Prostate gland (tissue), 2 donors: ENCODE measurements around the gene PDCD4. TPM values are rescaled to one million over a fixed set of nuclear protein-coding genes. Genes with fewer than 3 reads are reported as not detected.

Source experiments
- DNase-seq: peaks from one replicate; pipeline ENCODE4 v3.0.0-alpha.2; 2019; ENCODE audit warnings: low spot score
- H3K27ac ChIP-seq, 2 donors: fragments of 200-600 bp; sonication (generic); 2 replicates each; pipeline ENCODE4 v1.5.1; 2017 to 2019
- H3K27me3 ChIP-seq: fragments of 200-600 bp; sonication (generic); replicated peaks from 2 replicates; pipeline ENCODE4 v1.5.1; 2019; ENCODE audit not compliant: insufficient read depth
- H3K36me3 ChIP-seq, 2 donors: fragments of 200-600 bp; sonication (generic); 1 replicate in 1 of 2; 2 replicates in 1 of 2; pipeline versions ENCODE4 v1.5.1 to v1.8.1; 2017 to 2019
- H3K4me1 ChIP-seq: fragments of 200-600 bp; sonication (generic); replicated peaks from 2 replicates; pipeline ENCODE4 v1.5.1; 2019
- H3K4me3 ChIP-seq, 2 donors: fragments of 200-600 bp; sonication (generic); 2 replicates each; pipeline ENCODE4 v1.5.1; 2017 to 2019
- H3K9me3 ChIP-seq: fragments of 200-600 bp; sonication (generic); 2 replicates; pipeline ENCODE4 v1.5.1; 2017
- POLR2A ChIP-seq: fragments of 450-650 bp; IDR thresholded peaks from one replicate; pipeline ENCODE4 v1.6.1; 2016; ENCODE audit warnings: antibody characterized with exemption, mild to moderate bottlenecking
- POLR2AphosphoS5 ChIP-seq: sonication (generic); formaldehyde crosslinking; IDR thresholded peaks from one replicate; pipeline ENCODE4 v1.6.1; 2017; ENCODE audit warnings: antibody characterized with exemption
- WGBS: methylation state at CpG from one replicate; pipeline ENCODE4 v1.1.5; 2018; 5-methylcytosine and 5-hydroxymethylcytosine counted together
- intact Hi-C: fragments of 100-400 bp; cut with DNase I; formaldehyde crosslinking; loops from one replicate; pipeline ENCODE4 v1.14.2; 2022
- total RNA-seq, 2 donors: library from RNA; depleted of rRNA; stranded (reverse); fragments of >200 nt; gene quantifications; one replicate each; pipeline ENCODE4 v1.1.0, GENCODE V29; 2016
- TF ChIP-seq, protein P1 (sequence below), 4 experiments: fragments of 200-600 bp in 2 of 4; fragments of 450-650 bp in 2 of 4; sonication (generic) in 2 of 4; IDR thresholded peaks; 1 replicate in 3 of 4; 2 replicates in 1 of 4; pipeline ENCODE4 v1.5.1; 2016 to 2019; ENCODE audit warnings: antibody characterized with exemption in 4 of 4, mild to moderate bottlenecking in 2 of 4, moderate library complexity in 2 of 4

The PDCD4 gene
- total RNA-seq, 2 donors from 2014 or later = 104 to 120 TPM

DNA sequence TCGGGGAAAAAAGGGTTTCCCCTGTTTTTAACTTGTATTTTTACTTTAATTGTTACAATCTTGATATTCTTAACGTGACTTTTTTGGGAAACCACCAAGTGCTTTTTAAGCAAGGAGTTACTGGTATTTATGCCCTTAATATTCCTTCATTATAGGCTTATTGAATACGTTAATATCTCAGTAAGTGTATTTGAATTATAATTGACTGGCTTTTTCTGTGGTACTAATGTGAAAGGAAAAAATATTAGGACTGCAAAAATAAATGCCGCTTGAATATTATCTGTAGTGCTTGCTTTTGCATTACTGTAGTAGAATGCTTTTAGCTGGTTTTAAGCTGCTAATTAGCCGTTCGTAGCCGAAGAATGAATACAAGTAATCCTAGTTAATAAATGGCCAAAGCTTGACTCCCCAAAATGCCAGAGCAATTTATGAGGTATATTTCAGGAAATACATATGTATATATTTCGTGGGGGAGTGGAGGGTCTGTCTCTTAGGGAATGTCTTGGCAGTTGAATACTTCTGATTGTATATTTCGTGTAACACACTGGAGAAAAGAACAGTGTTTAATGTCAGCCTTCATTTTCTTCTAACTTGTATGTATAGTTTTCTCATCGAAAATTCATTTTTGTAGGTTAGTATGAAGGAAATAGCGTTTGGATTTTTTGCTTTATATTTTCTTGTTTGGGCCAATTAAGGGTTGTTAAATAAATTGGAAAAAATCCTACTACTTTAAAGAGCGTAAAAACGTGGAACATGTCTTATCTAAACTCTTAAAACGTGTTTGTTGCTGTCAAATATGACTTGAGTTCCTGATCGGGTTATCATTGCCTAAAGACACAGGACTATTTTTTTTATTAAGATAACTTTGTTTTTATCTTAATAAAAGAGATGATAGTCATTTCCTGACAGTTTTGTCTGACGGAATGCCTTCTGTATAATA lies 1.5 kb downstream of the PDCD4 start:
- intact Hi-C loops = loop anchor here (5.0 kb wide), 3 partner anchors 36 to 71 kb away; no protein-coding TSS in a partner anchor
- H3K4me1 ChIP-seq = peaks cover 13% of the 10 kb centered on the region
- no peak for DNase-seq
- no peaks in the 10 kb centered on the region for H3K36me3 ChIP-seq
- H3K4me3 ChIP-seq = peak overlapping the region; percentile 93 to 99
- H3K9me3 ChIP-seq = no peaks in the 10 kb centered on the region
- H3K27ac ChIP-seq = peak overlapping the region; percentile 99 to 100
- WGBS = under 1% methylated on average over 16 of the region's 16 CpGs
- TF ChIP-seq POLR2AphosphoS5 = no peak
- TF ChIP-seq, protein P1, sequence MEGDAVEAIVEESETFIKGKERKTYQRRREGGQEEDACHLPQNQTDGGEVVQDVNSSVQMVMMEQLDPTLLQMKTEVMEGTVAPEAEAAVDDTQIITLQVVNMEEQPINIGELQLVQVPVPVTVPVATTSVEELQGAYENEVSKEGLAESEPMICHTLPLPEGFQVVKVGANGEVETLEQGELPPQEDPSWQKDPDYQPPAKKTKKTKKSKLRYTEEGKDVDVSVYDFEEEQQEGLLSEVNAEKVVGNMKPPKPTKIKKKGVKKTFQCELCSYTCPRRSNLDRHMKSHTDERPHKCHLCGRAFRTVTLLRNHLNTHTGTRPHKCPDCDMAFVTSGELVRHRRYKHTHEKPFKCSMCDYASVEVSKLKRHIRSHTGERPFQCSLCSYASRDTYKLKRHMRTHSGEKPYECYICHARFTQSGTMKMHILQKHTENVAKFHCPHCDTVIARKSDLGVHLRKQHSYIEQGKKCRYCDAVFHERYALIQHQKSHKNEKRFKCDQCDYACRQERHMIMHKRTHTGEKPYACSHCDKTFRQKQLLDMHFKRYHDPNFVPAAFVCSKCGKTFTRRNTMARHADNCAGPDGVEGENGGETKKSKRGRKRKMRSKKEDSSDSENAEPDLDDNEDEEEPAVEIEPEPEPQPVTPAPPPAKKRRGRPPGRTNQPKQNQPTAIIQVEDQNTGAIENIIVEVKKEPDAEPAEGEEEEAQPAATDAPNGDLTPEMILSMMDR (IDR thresholded peaks at IDR 0.05) = no peak
- TF ChIP-seq POLR2A = no peak
- H3K27me3 ChIP-seq = no peaks in the 10 kb centered on the region

DNA sequence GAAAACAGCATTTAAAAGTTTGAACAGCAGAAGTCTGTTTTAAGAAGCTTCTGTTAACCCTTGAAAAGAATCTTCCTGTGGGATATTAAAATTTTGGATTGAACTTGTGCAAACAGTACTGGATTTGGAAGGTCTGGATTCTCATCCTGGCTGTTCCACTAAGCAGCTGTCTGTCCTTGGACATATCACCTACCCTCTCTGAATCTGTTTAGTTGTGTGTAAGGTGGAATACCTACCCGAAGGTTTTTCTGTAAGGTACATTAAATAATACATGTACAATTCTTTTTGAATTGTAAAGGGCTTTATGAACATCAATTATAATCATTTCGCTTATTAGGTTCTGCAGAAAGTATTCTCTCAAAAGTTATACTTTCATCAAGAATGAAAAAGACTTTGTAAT lies 2.2 kb downstream of the PDCD4 start:
- WGBS = 39% methylated on average over 2 of the region's 2 CpGs
- Histone ChIP-seq H3K9me3 (no peaks in the 10 kb centered on the region), H3K27me3 (no peaks in the 10 kb centered on the region), H3K4me1 (peaks cover 13% of the 10 kb centered on the region), H3K36me3 (peaks cover 0 to 3% of the 10 kb centered on the region in 2 donors), H3K27ac (peak overlapping the region; percentile 99 to 100), H3K4me3 (peak overlapping the region; percentile 93 to 99)
- no peak for DNase-seq
- TF ChIP-seq POLR2A = no peak
- TF ChIP-seq, protein P1 (IDR thresholded peaks at IDR 0.05) = no peak
- TF ChIP-seq POLR2AphosphoS5 = no peak
- intact Hi-C loops = loop anchor here (5.0 kb wide), 3 partner anchors 37 to 72 kb away; no protein-coding TSS in a partner anchor

DNA sequence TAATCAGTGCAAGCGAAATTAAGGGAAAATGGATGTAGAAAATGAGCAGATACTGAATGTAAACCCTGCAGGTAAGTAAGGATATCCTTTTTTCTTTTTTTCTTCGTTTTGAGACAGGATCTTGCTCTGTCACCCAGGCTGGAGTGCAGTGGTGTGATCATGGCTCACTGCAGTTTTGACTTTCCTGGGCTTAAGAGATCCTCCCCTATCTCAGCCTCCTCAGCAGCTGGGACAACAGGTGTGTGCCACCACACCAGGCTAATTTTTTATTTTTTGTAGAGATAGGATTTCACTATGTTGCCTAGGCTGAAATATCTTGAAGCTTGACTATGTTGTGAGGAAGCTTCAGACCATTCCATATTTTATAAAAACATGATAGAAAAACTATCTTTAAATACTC lies 4.3 kb downstream of the PDCD4 start:
- 67% methylated on average over 2 of the region's 2 CpGs for WGBS

DNA sequence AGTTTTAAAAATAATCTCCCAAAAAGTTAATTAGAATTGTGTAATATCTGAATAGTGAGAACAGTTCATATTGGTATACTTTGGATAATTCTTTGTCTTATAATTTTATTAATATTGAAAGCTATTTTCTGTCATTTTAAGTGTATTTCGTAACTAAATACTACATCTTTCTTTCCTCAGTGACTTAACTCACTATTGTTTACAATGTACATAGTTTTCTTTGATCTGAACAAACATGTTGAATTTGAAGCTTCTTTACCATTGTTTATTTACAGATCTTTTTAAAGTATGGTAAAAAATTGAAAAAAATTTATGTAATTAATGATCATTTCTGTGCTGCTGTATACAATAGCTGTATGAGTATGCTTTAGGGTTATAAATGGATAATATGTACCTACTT lies 5.1 kb downstream of the PDCD4 start:
- WGBS = 94% methylated on average over 1 of the region's 1 CpG
- no peaks in the 10 kb centered on the region for H3K27me3 ChIP-seq
- no peak for DNase-seq
- peaks cover 0 to 3% of the 10 kb centered on the region in 2 donors for H3K36me3 ChIP-seq
- H3K4me1 ChIP-seq = peaks cover 7% of the 10 kb centered on the region
- intact Hi-C loops = no loop called here
- no peak for TF ChIP-seq POLR2A
- no peak for TF ChIP-seq POLR2AphosphoS5
- TF ChIP-seq, protein P1 (IDR thresholded peaks at IDR 0.05) = no peak
- H3K4me3 ChIP-seq = no peak overlapping the region
- H3K27ac ChIP-seq = no peak overlapping the region
- no peaks in the 10 kb centered on the region for H3K9me3 ChIP-seq

More for the DNA sequence above, 4.3 kb downstream of the PDCD4 start:
- TF ChIP-seq POLR2AphosphoS5 (no peak), POLR2A (no peak)
- TF ChIP-seq, protein P1 (IDR thresholded peaks at IDR 0.05) = no peak
- Histone ChIP-seq H3K36me3 (peaks cover 0 to 3% of the 10 kb centered on the region in 2 donors), H3K4me1 (peaks cover 8% of the 10 kb centered on the region), H3K27ac (peak overlapping the region in 1 of 2 donors; percentile 4), H3K27me3 (no peaks in the 10 kb centered on the region), H3K9me3 (no peaks in the 10 kb centered on the region), H3K4me3 (no peak overlapping the region)
- intact Hi-C loops = no loop called here
- no peak for DNase-seq
